ENCODE results near the gene GATA2.

DNA sequence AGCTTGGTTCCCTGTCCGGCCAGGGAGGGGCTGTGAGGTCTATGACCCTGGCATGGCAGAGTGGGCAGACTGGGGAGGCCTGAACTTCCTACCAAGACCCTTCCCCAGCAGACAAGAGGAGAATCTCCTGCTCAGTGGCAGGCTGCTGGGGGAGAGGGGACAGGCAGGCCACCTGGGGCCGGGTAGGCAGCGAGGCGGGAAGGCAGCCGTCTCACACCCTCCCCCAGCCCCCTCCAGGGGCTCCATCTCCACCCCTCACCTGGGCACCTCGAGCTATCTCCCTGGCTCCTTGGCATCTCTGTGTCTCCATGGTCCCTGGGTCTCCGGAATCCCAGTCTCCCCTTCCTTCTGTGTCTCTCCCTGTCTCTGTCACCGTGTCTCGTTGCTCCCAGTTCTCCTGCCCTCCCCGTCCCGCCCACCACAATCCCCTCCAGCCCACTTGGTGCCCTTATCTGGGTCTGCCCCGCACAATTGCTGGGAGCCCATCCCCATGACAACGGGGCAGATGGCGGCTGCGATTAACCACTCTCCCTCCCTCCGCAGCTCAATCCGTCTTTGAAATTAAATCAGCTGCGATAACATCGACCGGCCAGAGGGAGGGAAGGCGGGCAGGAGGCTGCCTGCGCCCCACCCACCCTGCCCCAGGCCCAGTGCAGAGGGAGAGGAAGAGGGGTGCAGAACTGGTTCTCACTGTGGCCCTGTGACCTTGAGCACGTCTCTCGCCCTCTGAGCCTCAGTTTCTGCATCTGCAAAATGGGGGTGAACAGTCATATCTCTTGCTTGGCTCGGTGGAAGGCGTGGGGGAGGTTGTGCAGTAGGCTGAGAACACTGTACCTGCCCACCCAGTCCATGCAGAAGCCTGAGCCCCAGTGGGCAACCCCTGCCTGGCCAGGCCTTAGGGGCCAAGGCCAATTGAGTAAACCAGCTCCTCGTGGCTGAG lies 36.0 kb downstream of the GATA2 start:
- no peak for TF ChIP-seq EZH2phosphoT487 (conservative IDR thresholded peaks at IDR 0.05; ENCODE audit: low read length)
- TF ChIP-seq, protein P1, sequence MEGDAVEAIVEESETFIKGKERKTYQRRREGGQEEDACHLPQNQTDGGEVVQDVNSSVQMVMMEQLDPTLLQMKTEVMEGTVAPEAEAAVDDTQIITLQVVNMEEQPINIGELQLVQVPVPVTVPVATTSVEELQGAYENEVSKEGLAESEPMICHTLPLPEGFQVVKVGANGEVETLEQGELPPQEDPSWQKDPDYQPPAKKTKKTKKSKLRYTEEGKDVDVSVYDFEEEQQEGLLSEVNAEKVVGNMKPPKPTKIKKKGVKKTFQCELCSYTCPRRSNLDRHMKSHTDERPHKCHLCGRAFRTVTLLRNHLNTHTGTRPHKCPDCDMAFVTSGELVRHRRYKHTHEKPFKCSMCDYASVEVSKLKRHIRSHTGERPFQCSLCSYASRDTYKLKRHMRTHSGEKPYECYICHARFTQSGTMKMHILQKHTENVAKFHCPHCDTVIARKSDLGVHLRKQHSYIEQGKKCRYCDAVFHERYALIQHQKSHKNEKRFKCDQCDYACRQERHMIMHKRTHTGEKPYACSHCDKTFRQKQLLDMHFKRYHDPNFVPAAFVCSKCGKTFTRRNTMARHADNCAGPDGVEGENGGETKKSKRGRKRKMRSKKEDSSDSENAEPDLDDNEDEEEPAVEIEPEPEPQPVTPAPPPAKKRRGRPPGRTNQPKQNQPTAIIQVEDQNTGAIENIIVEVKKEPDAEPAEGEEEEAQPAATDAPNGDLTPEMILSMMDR (IDR thresholded peaks at IDR 0.05; ENCODE audit: insufficient read depth, low read length, poor library complexity, severe bottlenecking), result no peak

Measured in SU-DHL-6 (cell line).